HG03558 (cell line): ENCODE measurements around the gene NOD2.

Experiments
- ATAC-seq: cut with Tn5 transposase; IDR thresholded peaks from one replicate; pipeline ENCODE4 v1.9.1; 2021; ENCODE audit warnings: moderate number of reproducible peaks; ENCODE audit not compliant: unreplicated experiment; ENCODE audit errors: extremely low read depth

NOD2 gene

GRCh38 chr16:50771366-50771765 lies 78.0 kb downstream of the NOD2 start:
- no peak for ATAC-seq

GRCh38 chr16:50774405-50774804 lies 81.0 kb downstream of the NOD2 start:
- no peak for ATAC-seq

GRCh38 chr16:50774960-50775359 lies 81.6 kb downstream of the NOD2 start:
- ATAC-seq: no peak

- no peak for ATAC-seq
These were observed 82.6 kb downstream of the NOD2 start for GRCh38 chr16:50776037-50776436.

GRCh38 chr16:50778284-50779163 lies 85.1 kb downstream of the NOD2 start:
- ATAC-seq: no peak

GRCh38 chr16:50781043-50781442 lies 87.6 kb downstream of the NOD2 start:
- no peak for ATAC-seq

- no peak for ATAC-seq
These were observed 88.1 kb downstream of the NOD2 start for GRCh38 chr16:50781518-50781917.
